ENCODE measurements around the gene PSMB9.

PSMB9 gene

GRCh38 chr6:32838114-32838958 is 15.7 kb upstream of the PSMB9 start, which contains the start of gene TAP2:
Gene TAP2 (minus strand): TSS chr6:32838739. CDS start chr6:32838233, 506 bp downstream.
- H3K36me3 ChIP-seq (ENCODE audit: control insufficient read depth, insufficient read depth, low read length): no peaks in the 10 kb centered on the region
- H3K4me1 ChIP-seq: no peaks in the 10 kb centered on the region
- no peaks in the 10 kb centered on the region for H3K27me3 ChIP-seq (ENCODE audit: control insufficient read depth, insufficient read depth, low read length)
- H3K9ac ChIP-seq: peak within 1 kb of the TSS; percentile 70
- peak; percentile 97 for TF ChIP-seq CTCF (IDR thresholded peaks at IDR 0.05)
- H3K4me2 ChIP-seq (ENCODE audit: low read length): peak within 1 kb of the TSS; percentile 80
- peak within 1 kb of the TSS; percentile 94 for H2AFZ ChIP-seq
- peak within 1 kb of the TSS; percentile 86 for H3K4me3 ChIP-seq (ENCODE audit: low read depth, low read length)
- H3K9me3 ChIP-seq (ENCODE audit: control insufficient read depth, low read length): no peaks in the 10 kb centered on the region
- no peaks in the 10 kb centered on the region for H3K79me2 ChIP-seq
- H3K27ac ChIP-seq: peak within 1 kb of the TSS; percentile 89

- no peaks in the 10 kb centered on the region for H3K79me2 ChIP-seq
- H3K36me3 ChIP-seq (ENCODE audit: control insufficient read depth, insufficient read depth, low read length): no peaks in the 10 kb centered on the region
- TF ChIP-seq CTCF (IDR thresholded peaks at IDR 0.05): no peak
- peak overlapping the region; percentile 89 for H3K27ac ChIP-seq
- no peaks in the 10 kb centered on the region for H3K27me3 ChIP-seq (ENCODE audit: control insufficient read depth, insufficient read depth, low read length)
- H3K4me1 ChIP-seq: no peaks in the 10 kb centered on the region
- no peaks in the 10 kb centered on the region for H3K9me3 ChIP-seq (ENCODE audit: control insufficient read depth, low read length)
- H3K9ac ChIP-seq: no peak overlapping the region
- H3K4me3 ChIP-seq (ENCODE audit: low read depth, low read length): no peak overlapping the region
- H3K4me2 ChIP-seq (ENCODE audit: low read length): no peak overlapping the region
- no peak overlapping the region for H2AFZ ChIP-seq
These were observed 14.6 kb upstream of the PSMB9 start for GRCh38 chr6:32839356-32839755.

- TF ChIP-seq CTCF (IDR thresholded peaks at IDR 0.05): no peak
- no peaks in the 10 kb centered on the region for H3K79me2 ChIP-seq
- H3K27me3 ChIP-seq (ENCODE audit: control insufficient read depth, insufficient read depth, low read length): no peaks in the 10 kb centered on the region
- H3K27ac ChIP-seq: no peak overlapping the region
- H3K4me2 ChIP-seq (ENCODE audit: low read length): no peak overlapping the region
- H3K9me3 ChIP-seq (ENCODE audit: control insufficient read depth, low read length): no peaks in the 10 kb centered on the region
- no peak overlapping the region for H2AFZ ChIP-seq
- H3K4me1 ChIP-seq: no peaks in the 10 kb centered on the region
- H3K9ac ChIP-seq: no peak overlapping the region
- no peak overlapping the region for H3K4me3 ChIP-seq (ENCODE audit: low read depth, low read length)
- H3K36me3 ChIP-seq (ENCODE audit: control insufficient read depth, insufficient read depth, low read length): no peaks in the 10 kb centered on the region
These were observed 13.3 kb upstream of the PSMB9 start for GRCh38 chr6:32840604-32841246.

GRCh38 chr6:32842021-32842650 is 11.9 kb upstream of the PSMB9 start:
- H2AFZ ChIP-seq: no peak overlapping the region
- H3K4me3 ChIP-seq (ENCODE audit: low read depth, low read length): no peak overlapping the region
- H3K4me2 ChIP-seq (ENCODE audit: low read length): no peak overlapping the region
- no peak overlapping the region for H3K9ac ChIP-seq
- TF ChIP-seq CTCF (IDR thresholded peaks at IDR 0.05): no peak
- H3K27ac ChIP-seq: no peak overlapping the region
- no peaks in the 10 kb centered on the region for H3K4me1 ChIP-seq
- no peaks in the 10 kb centered on the region for H3K36me3 ChIP-seq (ENCODE audit: control insufficient read depth, insufficient read depth, low read length)
- no peaks in the 10 kb centered on the region for H3K79me2 ChIP-seq
- no peaks in the 10 kb centered on the region for H3K27me3 ChIP-seq (ENCODE audit: control insufficient read depth, insufficient read depth, low read length)
- no peaks in the 10 kb centered on the region for H3K9me3 ChIP-seq (ENCODE audit: control insufficient read depth, low read length)

Measured in parathyroid adenoma (tissue), 2 donors.